ENCODE data around the gene PNLIPRP2. TPM values are rescaled to one million over a fixed set of nuclear protein-coding genes. Genes with fewer than 3 reads are reported as not detected.

The PNLIPRP2 gene
- total RNA-seq, 1 experiment from 2014 or later = not detected

- Mint-ChIP-seq H3K4me1 (ENCODE audit: insufficient read depth, unreplicated experiment) (no peaks in the 10 kb centered on the region), H3K9me3 (ENCODE audit: unreplicated experiment) (no peaks in the 10 kb centered on the region), H3K36me3 (ENCODE audit: insufficient read depth, unreplicated experiment) (no peaks in the 10 kb centered on the region), H3K27me3 (ENCODE audit: insufficient read depth, unreplicated experiment) (no peaks in the 10 kb centered on the region), H3K27ac (ENCODE audit: low read depth, unreplicated experiment) (no peak overlapping the region), H3K4me3 (ENCODE audit: unreplicated experiment) (no peak overlapping the region)
- POLR2A ChIA-PET = no interaction called here
- TF ChIP-seq CTCF (IDR thresholded peaks at IDR 0.05; ENCODE audit: unreplicated experiment) = no peak
- DNase-seq (ENCODE audit: unreplicated experiment) = no peak
- BruUV-seq (replicated peaks) = no TSS peak
- intact Hi-C loops (cut with micrococcal nuclease) = no loop called here
- CTCF ChIA-PET = no interaction called here
Observed at GRCh38 chr10:116589926-116590325, 30.8 kb upstream of the PNLIPRP2 start.

DNA sequence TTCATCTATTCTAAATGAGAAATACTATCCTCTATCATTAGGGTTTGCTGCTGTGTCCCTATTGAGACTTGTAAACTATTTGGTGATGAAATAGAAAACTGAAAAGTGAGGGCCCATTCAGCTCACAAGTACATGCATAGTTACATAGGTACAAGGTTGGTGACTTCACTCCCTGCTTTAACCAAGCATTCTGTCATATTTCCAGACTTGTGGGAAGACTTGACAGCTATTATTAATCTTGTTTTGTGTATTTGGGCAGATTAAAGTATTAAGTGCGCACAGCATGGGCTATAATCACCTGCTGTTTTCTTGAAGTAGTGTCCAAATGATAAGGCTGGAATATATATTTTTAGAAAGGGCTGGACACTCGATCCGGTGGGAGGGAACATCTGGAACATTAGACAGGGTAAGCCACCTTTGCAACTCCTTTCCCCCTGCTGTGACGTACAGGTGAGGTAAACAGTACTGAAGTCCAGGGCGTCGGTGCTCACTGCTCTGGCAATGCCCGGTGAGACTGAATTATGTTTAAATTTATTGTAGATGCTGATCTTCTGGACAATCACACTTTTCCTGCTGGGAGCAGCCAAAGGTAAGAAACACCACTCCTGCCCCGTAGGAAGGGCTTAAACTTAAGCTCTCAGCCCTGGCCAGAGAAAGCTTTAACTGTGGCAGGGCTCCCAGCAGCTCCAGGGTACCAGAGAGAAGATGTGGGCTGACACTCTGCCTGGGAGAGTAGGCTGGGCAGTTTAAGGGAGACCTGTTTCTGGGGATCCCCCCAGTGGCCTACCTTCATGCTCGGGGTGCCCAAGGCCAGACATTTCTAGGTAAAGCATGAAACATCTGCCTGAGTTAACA, 29.9 kb upstream of the PNLIPRP2 start, which contains the start of gene PNLIPRP1:
TSS of gene PNLIPRP1 (plus strand) at position 370 of the 855 bp plus-strand sequence. CDS start at position 541, 171 bp downstream.
- intact Hi-C loops (cut with micrococcal nuclease) = no loop called here
- POLR2A ChIA-PET = no interaction called here
- H3K9me3 Mint-ChIP-seq (ENCODE audit: unreplicated experiment) = no peaks in the 10 kb centered on the region

GRCh38 chr10:116593139-116593740, 27.5 kb upstream of the PNLIPRP2 start:
- Mint-ChIP-seq H3K9me3 (ENCODE audit: unreplicated experiment) (no peaks in the 10 kb centered on the region), H3K27me3 (ENCODE audit: insufficient read depth, unreplicated experiment) (peaks cover 12% of the 10 kb centered on the region), H3K27ac (ENCODE audit: low read depth, unreplicated experiment) (no peak overlapping the region), H3K36me3 (ENCODE audit: insufficient read depth, unreplicated experiment) (no peaks in the 10 kb centered on the region), H3K4me1 (ENCODE audit: insufficient read depth, unreplicated experiment) (no peaks in the 10 kb centered on the region), H3K4me3 (ENCODE audit: unreplicated experiment) (no peak overlapping the region)
- no peak for DNase-seq (ENCODE audit: unreplicated experiment)
- intact Hi-C loops (cut with micrococcal nuclease) = no loop called here
- ChIA-PET CTCF (no interaction called here), POLR2A (no interaction called here)
- TF ChIP-seq CTCF (IDR thresholded peaks at IDR 0.05; ENCODE audit: unreplicated experiment) = no peak
- BruUV-seq (replicated peaks) = no TSS peak

More for the DNA sequence above, 29.9 kb upstream of the PNLIPRP2 start, which contains the start of gene PNLIPRP1:
- DNase-seq (ENCODE audit: unreplicated experiment) = no peak
- Mint-ChIP-seq H3K27ac (ENCODE audit: low read depth, unreplicated experiment) (no peak within 1 kb of the TSS), H3K4me1 (ENCODE audit: insufficient read depth, unreplicated experiment) (no peaks in the 10 kb centered on the region), H3K4me3 (ENCODE audit: unreplicated experiment) (no peak within 1 kb of the TSS), H3K27me3 (ENCODE audit: insufficient read depth, unreplicated experiment) (no peaks in the 10 kb centered on the region), H3K36me3 (ENCODE audit: insufficient read depth, unreplicated experiment) (no peaks in the 10 kb centered on the region)
- no peak for TF ChIP-seq CTCF (IDR thresholded peaks at IDR 0.05; ENCODE audit: unreplicated experiment)
- CTCF ChIA-PET = no interaction called here
- no TSS peak for BruUV-seq (replicated peaks)

DNA sequence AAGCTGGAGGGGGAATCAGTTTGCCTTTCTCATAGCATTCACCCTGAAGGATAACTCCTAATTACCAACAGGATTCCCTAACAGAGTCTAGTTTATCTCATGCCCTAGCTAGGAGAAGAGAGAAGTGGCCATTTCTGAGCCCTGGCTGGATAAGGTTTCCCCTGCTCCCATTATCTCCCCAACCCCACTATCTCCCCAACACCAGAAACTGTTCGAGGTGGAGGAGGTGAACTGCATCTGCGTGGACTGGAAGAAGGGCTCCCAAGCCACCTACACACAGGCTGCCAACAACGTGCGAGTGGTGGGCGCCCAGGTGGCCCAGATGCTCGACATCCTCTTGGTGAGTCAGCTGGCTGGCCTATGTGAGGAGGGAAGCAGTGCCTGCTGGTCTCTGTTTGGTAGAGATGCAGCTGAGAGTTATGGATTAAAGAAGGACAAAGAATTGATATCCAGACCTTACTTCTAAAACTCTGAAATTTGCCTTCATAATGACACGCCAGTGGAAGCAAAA, 26.2 kb upstream of the PNLIPRP2 start:
- no peak overlapping the region for H3K27ac Mint-ChIP-seq (ENCODE audit: low read depth, unreplicated experiment)
- no TSS peak for BruUV-seq (replicated peaks)
- CTCF ChIA-PET = interaction anchor here (0.6 to 1.9 kb wide), 4 partner anchors 12 to 1422 kb away, joined by 3 to 6 read pairs (median 3); no protein-coding TSS in a partner anchor
- no peak for DNase-seq (ENCODE audit: unreplicated experiment)
- H3K4me3 Mint-ChIP-seq (ENCODE audit: unreplicated experiment) = no peak overlapping the region
- H3K4me1 Mint-ChIP-seq (ENCODE audit: insufficient read depth, unreplicated experiment) = no peaks in the 10 kb centered on the region
- H3K9me3 Mint-ChIP-seq (ENCODE audit: unreplicated experiment) = no peaks in the 10 kb centered on the region
- POLR2A ChIA-PET = no interaction called here
- no peak for TF ChIP-seq CTCF (IDR thresholded peaks at IDR 0.05; ENCODE audit: unreplicated experiment)
- intact Hi-C loops (cut with micrococcal nuclease) = no loop called here
- no peaks in the 10 kb centered on the region for H3K36me3 Mint-ChIP-seq (ENCODE audit: insufficient read depth, unreplicated experiment)
- peaks cover 18% of the 10 kb centered on the region for H3K27me3 Mint-ChIP-seq (ENCODE audit: insufficient read depth, unreplicated experiment)

Measured in MCF 10A (cell line).